Upper lobe of left lung (tissue), 6 donors: Measurements from ENCODE around the gene PPP1R12A. TPM values are rescaled to one million over a fixed set of nuclear protein-coding genes. Genes with fewer than 3 reads are reported as not detected.
"Not testable (repeated sequence)": the region's sequence is repeated elsewhere in the genome, so short reads cannot be mapped to it uniquely, and the experiment has no call there.

Experiments
- ATAC-seq, 2 donors: fragments of 200-7000 bp; cut with Tn5 transposase; one replicate each; pipeline ENCODE4 v1.9.1; 2022; ENCODE audit warnings: mild to moderate bottlenecking in 2 of 2, moderate library complexity in 2 of 2; ENCODE audit not compliant: low FRiP score in 2 of 2
- DNase-seq, 2 donors: peaks; one replicate each; pipeline ENCODE4 v3.0.0-alpha.2; 2019 to 2020
- H3K27ac ChIP-seq, 4 donors: fragments of 200-600 bp; sonication (generic); one replicate each; pipeline ENCODE4 v1.5.1; 2016 to 2019
- H3K27me3 ChIP-seq, 4 donors: fragments of 200-600 bp; sonication (generic); one replicate each; pipeline ENCODE4 v1.5.1; 2017 to 2019
- H3K36me3 ChIP-seq, 4 donors: fragments of 200-600 bp; sonication (generic); one replicate each; pipeline ENCODE4 v1.5.1; 2016 to 2019
- H3K4me1 ChIP-seq, 4 donors: fragments of 200-600 bp; sonication (generic); one replicate each; pipeline ENCODE4 v1.5.1; 2018 to 2019
- H3K4me3 ChIP-seq, 4 donors: fragments of 200-600 bp; sonication (generic); one replicate each; pipeline ENCODE4 v1.5.1; 2017 to 2019; ENCODE audit warnings: mild to moderate bottlenecking in 2 of 4, moderate library complexity in 1 of 4
- H3K9me3 ChIP-seq, 4 donors: fragments of 200-600 bp; sonication (generic); one replicate each; pipeline ENCODE4 v1.5.1; 2018 to 2019
- EP300 ChIP-seq, 4 donors: sonication (generic); formaldehyde crosslinking; IDR thresholded peaks; one replicate each; pipeline ENCODE4 v1.5.1; 2017; ENCODE audit warnings: antibody characterized with exemption in 4 of 4, control low read depth in 2 of 4
- POLR2A ChIP-seq, 4 donors: fragments of 450-650 bp; IDR thresholded peaks; one replicate each; pipeline ENCODE4 v1.5.1; 2016 to 2017; ENCODE audit warnings: antibody characterized with exemption in 4 of 4, mild to moderate bottlenecking in 2 of 4
- POLR2AphosphoS5 ChIP-seq, 2 donors: sonication (generic); formaldehyde crosslinking; IDR thresholded peaks; one replicate each; pipeline ENCODE4 v1.5.1; 2017; ENCODE audit warnings: antibody characterized with exemption in 2 of 2
- WGBS, 2 donors: methylation state at CpG; one replicate each; pipeline ENCODE4 v1.1.5; 2017 to 2018; 5-methylcytosine and 5-hydroxymethylcytosine counted together
- total RNA-seq, 6 donors: library from RNA; depleted of rRNA in 4 of 6; stranded (reverse); fragments of >200 nt in 4 of 6; gene quantifications; one replicate each; pipeline versions ENCODE4 v1.1.0 to v1.2.1, GENCODE V29; 2016 to 2021
- TF ChIP-seq, protein P1 (sequence below), 6 experiments: fragments of 450-650 bp in 4 of 6; fragments of 200-600 bp in 2 of 6; sonication (generic) in 2 of 6; IDR thresholded peaks; one replicate each; pipeline ENCODE4 v1.5.1; 2016 to 2019; ENCODE audit warnings: antibody characterized with exemption in 6 of 6
- donor health status: DM: no; HTN: no; CAD: no; lungs with moderate emphysema.
- donor health status: DM: no; HTN: yes; CAD: no; lungs with severe emphysema.

Gene PPP1R12A
- total RNA-seq, 6 donors from 2014 or later, result 50.7 to 234 (median 90.4) TPM

DNA sequence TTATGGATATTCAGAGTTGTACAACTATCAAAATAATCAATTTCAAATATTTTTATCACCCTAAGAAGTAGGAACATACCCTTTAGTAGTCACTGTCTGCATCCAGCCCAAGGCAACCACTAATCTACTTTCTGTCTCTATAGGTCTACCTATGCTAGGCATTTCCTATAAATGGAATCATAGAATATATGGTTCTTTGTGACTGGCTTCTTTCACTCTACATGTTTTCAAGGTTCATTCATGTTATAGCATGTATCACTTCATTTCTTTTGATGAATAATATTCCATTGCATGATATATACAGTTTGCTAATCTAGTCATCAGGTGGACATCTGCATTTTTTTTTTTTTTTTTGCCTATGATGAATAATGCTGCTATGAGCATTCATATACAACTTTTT, 112.4 kb downstream of the PPP1R12A start:
- peaks cover 0 to 4% (median 2%) of the 10 kb centered on the region in 4 donors for H3K4me1 ChIP-seq
- no peak overlapping the region for H3K4me3 ChIP-seq
- no peak overlapping the region for H3K27ac ChIP-seq
- no peaks in the 10 kb centered on the region for H3K27me3 ChIP-seq
- H3K9me3 ChIP-seq, result no peaks in the 10 kb centered on the region
- H3K36me3 ChIP-seq, result peaks cover 0 to 17% (median 3%) of the 10 kb centered on the region in 4 donors
- no peak for ATAC-seq
- no peak for DNase-seq
- TF ChIP-seq EP300 (IDR thresholded peaks at IDR 0.05) (no peak), POLR2AphosphoS5 (IDR thresholded peaks at IDR 0.05) (no peak), POLR2A (IDR thresholded peaks at IDR 0.05) (no peak)
- TF ChIP-seq, protein P1, sequence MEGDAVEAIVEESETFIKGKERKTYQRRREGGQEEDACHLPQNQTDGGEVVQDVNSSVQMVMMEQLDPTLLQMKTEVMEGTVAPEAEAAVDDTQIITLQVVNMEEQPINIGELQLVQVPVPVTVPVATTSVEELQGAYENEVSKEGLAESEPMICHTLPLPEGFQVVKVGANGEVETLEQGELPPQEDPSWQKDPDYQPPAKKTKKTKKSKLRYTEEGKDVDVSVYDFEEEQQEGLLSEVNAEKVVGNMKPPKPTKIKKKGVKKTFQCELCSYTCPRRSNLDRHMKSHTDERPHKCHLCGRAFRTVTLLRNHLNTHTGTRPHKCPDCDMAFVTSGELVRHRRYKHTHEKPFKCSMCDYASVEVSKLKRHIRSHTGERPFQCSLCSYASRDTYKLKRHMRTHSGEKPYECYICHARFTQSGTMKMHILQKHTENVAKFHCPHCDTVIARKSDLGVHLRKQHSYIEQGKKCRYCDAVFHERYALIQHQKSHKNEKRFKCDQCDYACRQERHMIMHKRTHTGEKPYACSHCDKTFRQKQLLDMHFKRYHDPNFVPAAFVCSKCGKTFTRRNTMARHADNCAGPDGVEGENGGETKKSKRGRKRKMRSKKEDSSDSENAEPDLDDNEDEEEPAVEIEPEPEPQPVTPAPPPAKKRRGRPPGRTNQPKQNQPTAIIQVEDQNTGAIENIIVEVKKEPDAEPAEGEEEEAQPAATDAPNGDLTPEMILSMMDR (IDR thresholded peaks at IDR 0.05), result no peak

DNA sequence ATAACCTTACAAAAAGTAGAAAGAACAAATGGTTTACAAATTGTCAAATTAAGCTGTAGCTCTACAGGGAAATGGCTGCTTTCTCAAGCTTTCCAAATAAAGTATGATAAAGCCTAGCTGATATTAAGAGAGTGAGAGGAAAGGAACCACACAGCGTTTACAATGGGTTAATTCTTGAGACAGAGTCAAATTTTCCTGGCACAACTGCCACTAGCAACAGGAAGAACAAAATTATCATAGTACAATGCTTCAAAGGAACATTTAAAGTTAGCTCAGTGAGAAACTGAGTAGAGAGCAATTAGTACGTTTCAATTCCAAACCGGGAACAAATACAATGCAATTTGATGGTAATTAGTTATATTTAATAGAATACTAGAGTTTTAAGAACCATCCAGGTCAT, 116.0 kb downstream of the PPP1R12A start:
- Histone ChIP-seq H3K27ac (peak overlapping the region; percentile 16 to 59 (median 42)), H3K27me3 (no peaks in the 10 kb centered on the region), H3K4me1 (peaks cover 0 to 4% (median 1%) of the 10 kb centered on the region in 4 donors), H3K9me3 (no peaks in the 10 kb centered on the region), H3K4me3 (no peak overlapping the region), H3K36me3 (peaks cover 0 to 21% (median 3%) of the 10 kb centered on the region in 4 donors)
- WGBS, 2 donors, result 37 to 55% methylated on average over 3 of the region's 3 CpGs
- ATAC-seq (no peak), DNase-seq (no peak)
- TF ChIP-seq POLR2AphosphoS5 (IDR thresholded peaks at IDR 0.05) (no peak), EP300 (IDR thresholded peaks at IDR 0.05) (peak in 1 of 4 donors; percentile 33), POLR2A (IDR thresholded peaks at IDR 0.05) (no peak)
- TF ChIP-seq, protein P1 (IDR thresholded peaks at IDR 0.05), result no peak

DNA sequence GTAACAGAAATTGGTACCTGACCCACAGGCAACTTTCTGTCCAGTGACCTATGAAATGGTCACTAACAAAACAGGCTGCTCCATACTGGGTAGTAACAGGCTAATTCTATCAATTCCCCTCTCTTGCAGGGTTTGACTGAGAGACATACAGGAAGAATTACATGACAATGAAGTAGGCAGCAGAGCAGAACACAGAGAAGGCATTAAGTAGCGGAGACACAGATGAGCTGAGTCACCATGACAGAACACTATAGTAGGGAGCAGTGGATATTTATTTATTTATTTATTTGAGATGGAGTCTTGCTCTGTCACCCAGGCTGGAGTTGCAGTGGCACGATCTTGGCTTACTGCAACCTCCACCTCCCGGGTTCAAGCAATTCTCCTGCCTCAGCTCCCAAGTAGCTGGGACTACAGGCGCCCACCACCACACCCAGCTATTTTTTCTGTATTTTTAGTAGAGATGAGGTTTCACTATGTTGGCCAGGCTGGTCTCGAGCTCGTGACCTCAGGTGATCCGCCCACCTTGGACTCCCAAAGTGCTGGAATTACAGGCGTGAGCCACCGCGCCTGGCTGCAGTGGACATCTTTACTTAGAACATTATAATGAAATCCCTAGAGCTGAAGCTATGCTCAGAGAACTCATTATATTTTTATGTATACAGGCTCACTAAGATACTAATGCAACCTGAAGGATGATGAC, 150.4 kb downstream of the PPP1R12A start:
- H3K4me3 ChIP-seq, DNase-seq, ATAC-seq, H3K27ac ChIP-seq, H3K4me1 ChIP-seq, H3K9me3 ChIP-seq, H3K27me3 ChIP-seq: not testable (repeated sequence)
- H3K36me3 ChIP-seq, result peaks cover 14 to 68% (median 21%) of the 10 kb centered on the region in 4 donors
- WGBS, 2 donors, result 95 to 98% methylated on average over 10 of the region's 10 CpGs

DNA sequence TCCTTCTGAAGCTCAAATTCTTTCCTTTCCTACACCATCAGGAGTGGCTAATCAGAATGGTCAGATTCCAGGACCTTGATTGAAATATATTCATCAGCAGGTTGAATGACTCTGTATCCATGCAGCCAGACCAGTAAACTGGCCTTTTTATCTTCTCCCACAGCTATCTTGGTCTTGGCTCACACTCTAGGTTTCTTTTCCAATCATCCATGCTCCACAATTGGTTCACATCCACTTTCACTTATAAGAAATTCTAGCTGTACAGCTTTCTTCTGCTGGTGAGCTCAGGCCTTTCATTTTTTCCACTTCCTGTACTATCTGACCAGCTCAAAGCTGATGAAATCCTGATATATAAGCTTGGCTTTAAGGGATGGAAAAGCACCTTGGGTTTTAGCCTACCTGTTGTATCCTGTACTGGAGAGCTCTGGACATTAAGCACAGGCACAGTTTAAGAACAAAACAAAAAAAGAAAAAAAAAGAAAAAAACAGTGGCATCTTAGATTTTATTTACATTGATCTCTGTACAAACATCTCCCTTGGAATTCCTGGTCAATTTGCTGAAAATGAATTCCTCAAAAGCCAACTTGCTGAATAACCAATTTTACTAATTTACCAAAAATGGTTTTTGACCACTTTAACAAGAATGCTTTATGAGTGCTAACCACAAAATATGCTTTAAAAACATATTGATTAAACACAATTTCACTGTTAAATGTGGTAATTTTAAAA, 152.6 kb downstream of the PPP1R12A start:
- H3K36me3 ChIP-seq, result peaks cover 2 to 63% (median 10%) of the 10 kb centered on the region in 4 donors

DNA sequence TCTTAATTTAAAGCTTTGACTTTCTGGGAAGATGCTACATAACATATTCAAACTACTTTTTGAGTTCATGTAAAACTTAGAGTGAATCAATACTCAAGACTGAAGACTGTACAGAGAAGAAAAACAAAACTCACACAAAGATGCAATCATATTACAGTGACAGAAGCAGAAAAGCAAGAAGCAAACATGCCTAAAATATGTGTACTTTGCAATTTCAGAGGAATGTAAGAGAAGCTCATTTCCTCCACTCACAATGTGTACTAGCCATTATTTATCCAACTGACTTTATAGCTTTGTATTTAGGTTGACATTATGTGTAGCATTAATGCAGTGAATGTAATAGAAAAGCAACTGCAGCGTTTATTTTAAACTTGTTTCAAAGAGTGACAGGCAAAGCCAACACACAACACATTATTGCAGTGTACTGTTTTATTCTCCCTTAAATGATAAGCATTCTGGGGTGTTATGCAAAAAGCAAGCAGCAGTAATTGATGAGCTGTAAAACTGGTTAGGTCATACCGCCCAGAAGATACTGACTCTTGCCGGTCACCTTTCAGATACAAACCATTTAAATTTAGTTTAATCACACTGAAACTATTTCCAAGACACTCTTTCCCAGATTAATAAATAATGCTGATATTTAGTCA, 156.0 kb downstream of the PPP1R12A start:
- ATAC-seq, result no peak
- TF ChIP-seq, protein P1 (IDR thresholded peaks at IDR 0.05), result no peak
- no peak for TF ChIP-seq POLR2A (IDR thresholded peaks at IDR 0.05)
- no peak for TF ChIP-seq POLR2AphosphoS5 (IDR thresholded peaks at IDR 0.05)
- no peak for TF ChIP-seq EP300 (IDR thresholded peaks at IDR 0.05)

More for the DNA sequence above, 152.6 kb downstream of the PPP1R12A start:
- Histone ChIP-seq H3K4me3 (no peak overlapping the region), H3K27ac (peak overlapping the region in 2 of 4 donors; percentile 18 to 58), H3K27me3 (no peaks in the 10 kb centered on the region), H3K4me1 (peaks cover 0 to 5% (median 2%) of the 10 kb centered on the region in 4 donors), H3K9me3 (no peaks in the 10 kb centered on the region)
- ATAC-seq, result no peak
- TF ChIP-seq POLR2A (IDR thresholded peaks at IDR 0.05) (no peak), POLR2AphosphoS5 (IDR thresholded peaks at IDR 0.05) (no peak)
- no peak for DNase-seq

More for the DNA sequence above, 156.0 kb downstream of the PPP1R12A start:
- Histone ChIP-seq H3K4me3 (no peak overlapping the region), H3K27ac (no peak overlapping the region), H3K36me3 (peaks cover 0 to 52% (median 2%) of the 10 kb centered on the region in 4 donors), H3K9me3 (no peaks in the 10 kb centered on the region), H3K4me1 (peaks cover 0 to 11% (median 2%) of the 10 kb centered on the region in 4 donors), H3K27me3 (no peaks in the 10 kb centered on the region)
- WGBS, 2 donors, result 74 to 75% methylated on average over 3 of the region's 3 CpGs
- DNase-seq, result no peak
